Urothelium cell line (cell line): ENCODE results near the gene ATM.
A peak's percentile ranks its signal among the peaks of the same experiment; 100 is the strongest.

Experiments used
- DNase-seq: peaks from one replicate; pipeline ENCODE4 v3.0.0; 2011; ENCODE audit warnings: low spot score, mixed read lengths
- FAIRE-seq: peaks from 2 replicates; lab custom pipeline; 2011; peaks lifted over from hg19 to GRCh38; lab: Jason Lieb, UNC

ATM gene

DNA sequence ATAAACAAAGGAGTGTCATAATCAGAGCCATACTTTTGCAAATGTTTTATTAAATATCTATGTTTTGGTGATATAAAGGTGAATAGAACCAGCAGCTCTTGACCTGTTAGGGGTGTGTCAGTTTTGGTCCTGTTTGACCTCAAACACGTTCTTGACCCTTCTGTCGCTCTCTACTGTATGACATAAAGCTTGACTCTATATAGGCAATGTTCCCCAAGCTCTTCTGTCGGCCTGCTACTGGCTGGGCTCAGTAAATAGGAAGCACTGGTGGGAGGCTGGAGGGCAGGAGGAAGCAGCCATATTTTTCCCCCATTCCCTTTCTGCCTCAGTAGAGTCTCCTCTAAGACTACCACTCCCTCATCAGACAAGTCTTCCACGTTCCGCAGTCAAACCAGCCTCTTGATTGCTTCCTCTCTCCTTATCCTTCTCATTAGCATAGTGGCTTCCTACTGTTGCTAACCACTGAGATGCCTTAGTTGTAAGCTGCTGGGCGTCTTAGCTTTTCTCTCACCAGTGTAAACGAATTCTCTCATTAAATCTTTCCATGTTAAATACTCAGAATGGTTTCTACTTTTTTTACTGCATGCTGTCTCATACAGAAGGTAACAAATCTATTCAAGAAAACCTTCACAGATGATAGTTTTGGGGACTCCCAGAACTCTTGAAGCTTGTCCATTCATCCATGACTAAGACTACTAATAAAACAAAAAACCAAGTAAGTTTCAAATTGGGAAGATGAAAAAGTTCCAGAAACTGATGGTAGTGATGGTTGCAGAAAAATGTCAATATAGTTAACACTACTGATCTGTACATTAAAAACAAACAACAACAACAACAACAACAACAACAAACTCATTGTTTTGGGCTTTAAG is 3.7 kb upstream of the ATM start:
- FAIRE-seq: no peak
- no peak for DNase-seq

DNA sequence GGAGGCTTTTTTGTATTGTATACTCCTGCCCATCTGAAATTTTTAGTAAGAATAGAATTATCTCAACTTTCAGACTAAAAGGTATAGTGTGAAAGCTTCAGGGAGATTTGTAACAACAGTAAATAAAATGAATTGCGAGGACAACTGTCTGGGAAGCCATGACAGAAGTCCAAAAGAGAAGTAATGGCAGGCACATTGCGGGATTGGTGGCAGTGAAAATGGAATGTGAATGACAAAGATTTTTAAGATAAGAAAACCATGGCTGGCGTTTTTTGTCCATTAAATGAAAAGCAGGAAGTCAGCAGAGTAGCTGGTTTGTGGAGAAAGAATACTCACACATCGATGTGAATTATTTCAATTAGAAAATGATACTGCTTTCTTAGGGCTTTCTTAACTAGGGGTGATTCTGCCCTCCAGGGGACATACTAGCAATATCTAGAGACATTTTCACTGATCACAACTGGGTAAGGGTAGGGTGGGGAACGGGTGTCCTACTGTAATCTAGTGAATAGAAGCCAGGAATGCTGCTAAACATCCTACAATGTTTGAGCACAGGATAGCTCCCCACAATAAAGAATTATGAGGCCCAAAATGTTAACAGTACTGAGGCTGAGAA is 2.0 kb upstream of the ATM start:
- FAIRE-seq (no peak), DNase-seq (no peak)

DNA sequence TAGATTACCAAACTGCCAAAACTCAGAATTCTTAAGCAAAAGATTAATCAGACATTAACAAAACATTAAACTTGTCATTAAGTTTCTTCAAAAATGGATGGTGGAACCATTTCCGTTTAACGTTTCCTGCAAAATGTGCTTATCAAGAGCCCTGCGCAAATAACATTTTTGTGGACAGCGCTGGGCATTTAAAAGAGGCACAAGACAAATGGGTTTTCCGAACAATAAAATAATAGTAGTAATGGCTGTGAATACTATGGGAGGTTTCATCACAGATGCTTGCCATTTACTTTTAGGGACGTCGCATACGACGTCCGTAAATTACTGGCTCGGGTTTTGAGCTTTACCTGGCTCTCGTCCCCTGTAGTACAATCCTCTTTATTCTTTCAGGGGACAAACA is 1.5 kb upstream of the ATM start:
- FAIRE-seq (no peak), DNase-seq (no peak)

DNA sequence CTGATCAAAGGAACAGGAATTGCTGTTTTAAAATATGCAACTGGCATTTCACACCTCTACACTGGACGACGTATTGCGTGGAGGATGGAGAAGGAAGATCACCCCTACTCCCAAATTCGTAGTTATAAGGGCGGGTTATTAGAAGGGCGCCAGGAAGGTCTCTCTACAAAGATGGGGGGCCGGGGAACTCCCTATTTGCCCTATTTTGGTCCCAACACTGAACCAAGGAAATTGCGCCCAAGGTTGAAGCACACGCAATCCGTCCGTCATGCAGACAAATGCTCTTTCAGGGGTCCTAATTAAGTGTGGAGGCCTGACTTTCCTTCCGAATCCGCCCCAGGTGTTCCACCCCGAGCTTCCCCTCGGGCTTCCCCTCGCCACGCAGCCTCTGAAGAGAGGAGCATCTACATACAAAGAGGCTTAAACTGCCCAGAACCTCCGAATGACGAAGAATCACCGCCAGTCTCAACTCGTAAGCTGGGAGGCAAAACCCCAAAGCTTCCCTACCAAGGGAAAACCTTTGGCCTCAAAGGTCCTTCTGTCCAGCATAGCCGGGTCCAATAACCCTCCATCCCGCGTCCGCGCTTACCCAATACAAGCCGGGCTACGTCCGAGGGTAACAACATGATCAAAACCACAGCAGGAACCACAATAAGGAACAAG is 825 bp upstream of the ATM start:
- DNase-seq (peak; percentile 8), FAIRE-seq (no peak)

DNA sequence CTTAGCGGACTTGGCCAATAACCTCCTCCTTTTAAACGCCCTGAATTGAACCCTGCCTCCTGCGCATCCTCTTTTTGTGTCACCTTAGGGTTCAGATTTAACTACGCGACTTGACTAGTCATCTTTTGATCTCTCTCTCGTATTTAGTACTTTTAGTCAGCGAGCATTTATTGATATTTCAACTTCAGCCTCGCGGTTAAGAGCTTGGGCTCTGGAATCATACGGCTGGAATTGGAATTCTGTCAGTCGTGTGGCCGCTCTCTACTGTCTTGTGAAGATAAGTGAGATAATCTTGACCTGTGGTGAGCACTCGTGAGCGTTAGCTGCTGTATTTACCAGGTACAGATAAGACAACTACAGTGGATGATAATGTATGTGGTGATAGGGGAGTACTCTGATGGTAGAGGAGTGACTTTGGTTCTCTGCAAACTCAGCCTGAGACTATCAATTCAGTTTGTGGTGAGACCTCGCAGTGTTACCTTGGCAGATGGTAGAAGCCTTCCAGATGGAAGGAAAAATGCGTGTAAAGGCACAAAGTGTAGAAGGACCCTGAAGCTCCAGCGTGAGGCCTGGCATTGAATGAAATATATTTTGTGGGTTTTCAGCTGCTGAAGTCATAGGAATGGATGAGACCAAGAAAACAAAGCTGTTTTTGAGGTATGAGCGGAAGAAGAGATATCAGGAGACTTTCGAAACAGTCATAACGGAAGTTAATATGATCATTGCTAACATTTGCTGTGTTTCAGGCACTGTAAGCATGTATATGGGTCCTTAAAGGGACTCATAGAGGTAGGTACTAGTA is 682 bp downstream of the ATM start:
- FAIRE-seq (no peak), DNase-seq (no peak)

DNA sequence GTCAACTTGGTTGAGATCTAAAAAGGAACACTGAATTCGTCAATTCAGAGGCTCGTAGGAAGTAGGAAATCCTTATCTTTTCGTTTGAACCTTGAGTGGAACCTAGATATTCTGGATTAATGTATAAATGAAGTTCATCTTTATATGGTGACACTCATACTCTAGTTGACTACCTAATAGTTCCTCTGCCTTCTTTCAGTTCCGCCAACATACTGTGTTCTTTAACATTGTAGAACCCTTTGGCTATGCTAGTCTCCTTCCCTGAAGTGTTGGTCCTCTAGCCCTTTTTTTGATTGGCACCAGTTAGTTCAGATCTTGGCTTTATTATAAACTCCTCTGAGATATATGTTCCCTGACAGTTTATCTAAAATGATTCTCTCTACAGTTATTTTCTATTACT is 1.5 kb downstream of the ATM start:
- no peak for DNase-seq
- no peak for FAIRE-seq

DNA sequence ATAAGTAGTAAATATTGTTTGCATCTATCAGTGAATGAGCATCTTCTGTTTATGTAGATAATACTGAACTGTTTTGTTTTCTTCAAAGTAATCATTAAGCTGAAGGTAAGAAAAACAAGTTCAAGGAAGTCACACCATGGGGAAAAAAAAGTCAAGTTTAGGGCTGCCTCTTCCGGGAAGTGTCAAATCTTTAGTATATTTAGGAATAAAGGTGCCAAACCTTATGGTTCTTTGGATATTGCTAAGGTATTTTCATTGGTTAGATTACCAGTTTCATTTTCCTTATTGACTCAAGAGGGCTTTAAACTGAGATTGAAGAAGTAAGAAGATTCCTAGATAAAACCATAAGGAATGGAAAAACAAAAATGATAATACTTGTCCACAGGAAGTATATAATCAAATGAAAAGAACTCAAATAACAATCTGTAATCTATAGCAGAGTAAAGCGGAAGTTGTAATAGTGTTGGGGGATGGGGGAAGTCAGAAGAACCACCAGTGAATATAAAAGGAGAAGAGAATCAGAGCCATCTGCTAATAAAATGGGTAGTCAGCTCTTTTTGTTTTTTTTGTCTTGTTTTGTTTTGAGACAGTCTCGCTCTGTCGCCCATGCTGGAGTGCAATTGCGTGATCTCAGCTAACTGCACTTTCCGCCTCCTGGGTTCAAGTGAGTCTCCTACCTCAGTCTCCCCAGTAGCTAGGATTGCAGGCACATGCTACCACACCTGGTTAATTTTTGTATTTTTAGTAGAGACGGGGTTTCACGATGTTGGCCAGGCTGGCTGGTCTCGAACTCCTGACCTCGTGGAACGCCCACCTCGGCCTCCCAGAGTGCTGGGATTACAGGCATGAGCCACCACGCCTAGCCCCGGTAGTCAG is 2.3 kb downstream of the ATM start:
- DNase-seq (no peak), FAIRE-seq (no peak)

DNA sequence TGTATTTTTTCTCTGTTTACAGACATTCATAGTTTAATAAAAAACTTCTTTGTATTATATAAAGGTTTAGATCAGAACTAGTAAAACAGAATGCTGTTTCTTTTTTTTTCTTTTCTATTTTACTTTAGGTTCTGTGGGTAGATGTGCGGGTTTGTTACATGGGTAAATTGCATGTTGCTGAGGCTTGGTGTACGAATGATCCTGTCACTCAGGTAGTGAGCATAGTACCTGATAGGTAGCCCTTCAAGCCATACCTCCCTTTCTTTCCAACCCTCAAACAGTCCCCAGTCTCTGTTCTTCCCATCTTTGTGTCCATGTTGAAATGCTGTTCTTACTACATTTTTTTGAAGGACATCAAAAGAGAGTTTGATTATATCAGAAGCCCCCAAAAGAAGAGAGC is 3.2 kb downstream of the ATM start:
- DNase-seq (no peak), FAIRE-seq (no peak)

DNA sequence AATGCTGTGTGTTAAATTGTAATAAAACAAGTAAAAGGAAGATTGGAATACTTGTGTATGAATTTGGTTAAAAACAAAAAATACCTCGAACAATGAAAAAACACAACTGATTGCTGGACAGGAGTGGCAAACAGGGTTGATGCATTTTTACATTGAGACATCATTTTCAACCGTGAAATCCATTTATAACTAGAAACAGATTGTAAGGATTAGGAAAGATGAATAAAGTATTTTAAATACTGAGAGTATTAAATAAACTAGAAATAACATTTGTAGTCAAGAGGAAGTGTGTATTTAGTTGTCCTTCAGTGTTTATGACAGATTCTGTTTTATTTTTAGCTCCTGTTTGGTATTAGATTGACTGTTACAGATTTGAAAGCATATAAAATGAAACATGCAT is 5.4 kb downstream of the ATM start:
- FAIRE-seq (no peak), DNase-seq (no peak)

DNA sequence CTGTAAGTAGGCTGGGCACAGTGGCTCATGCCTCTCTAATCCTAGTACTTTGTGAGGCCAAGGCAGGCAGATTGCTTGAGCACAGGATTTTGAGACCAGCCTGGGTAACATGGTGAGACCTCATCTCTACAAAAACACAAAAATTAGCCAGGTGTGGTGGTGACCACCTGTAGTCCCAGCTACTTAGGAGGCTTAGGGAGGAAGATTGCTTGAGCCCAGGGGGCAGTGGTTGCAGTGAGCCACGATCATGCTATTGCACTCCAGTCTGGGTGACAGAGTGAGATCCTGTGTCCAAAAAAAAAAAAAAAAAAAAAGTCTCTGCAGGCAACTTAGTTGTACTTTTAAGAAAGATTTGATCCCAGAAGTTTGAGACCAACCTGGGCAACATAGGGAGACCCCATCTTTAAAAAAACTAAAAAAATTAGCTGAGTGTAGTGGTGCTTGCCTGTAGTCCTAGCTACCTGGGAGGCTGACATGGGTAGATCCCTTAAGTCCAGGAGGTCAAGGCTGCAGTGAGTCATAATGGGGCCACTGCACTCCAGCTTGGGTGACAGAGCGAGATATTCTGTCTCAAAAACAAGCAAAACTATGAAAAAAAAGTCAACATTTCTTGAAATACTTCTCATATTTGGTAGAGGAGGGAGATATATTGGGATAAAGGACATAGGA is 10.5 kb downstream of the ATM start:
- DNase-seq: no peak
- no peak for FAIRE-seq

DNA sequence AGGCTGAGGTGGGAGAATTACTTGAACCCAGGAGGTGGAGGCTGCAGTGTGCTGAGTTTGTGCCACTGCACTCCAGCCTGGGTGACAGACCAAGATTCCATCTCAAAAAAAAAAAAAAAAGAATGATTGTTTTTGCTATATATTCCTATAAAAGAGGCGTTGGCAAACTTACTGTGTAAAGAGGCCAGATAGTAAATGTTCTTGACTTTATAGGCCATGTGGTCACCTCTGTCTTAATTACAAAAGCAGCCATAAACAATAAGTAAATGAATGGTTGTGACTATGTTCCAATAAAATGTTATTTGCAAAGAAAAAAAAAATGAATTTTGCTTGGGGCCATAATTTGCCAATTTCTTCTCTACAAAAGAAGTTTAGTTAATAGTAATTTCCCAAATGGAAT is 12.3 kb downstream of the ATM start:
- FAIRE-seq: no peak
- DNase-seq: no peak

DNA sequence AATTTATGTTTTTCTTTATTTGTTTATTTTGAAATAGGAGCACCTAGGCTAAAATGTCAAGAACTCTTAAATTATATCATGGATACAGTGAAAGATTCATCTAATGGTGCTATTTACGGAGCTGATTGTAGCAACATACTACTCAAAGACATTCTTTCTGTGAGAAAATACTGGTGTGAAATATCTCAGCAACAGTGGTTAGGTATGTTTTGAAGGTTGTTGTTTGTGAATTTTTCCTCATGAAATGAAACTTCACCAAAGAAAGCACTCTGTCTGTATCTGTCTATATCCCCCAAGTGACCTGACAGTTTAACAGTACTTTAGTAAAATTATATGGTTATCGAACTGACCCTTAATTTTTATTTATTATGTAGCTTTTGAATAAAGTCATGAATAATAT is 12.8 kb downstream of the ATM start:
- no peak for DNase-seq
- FAIRE-seq: no peak

DNA sequence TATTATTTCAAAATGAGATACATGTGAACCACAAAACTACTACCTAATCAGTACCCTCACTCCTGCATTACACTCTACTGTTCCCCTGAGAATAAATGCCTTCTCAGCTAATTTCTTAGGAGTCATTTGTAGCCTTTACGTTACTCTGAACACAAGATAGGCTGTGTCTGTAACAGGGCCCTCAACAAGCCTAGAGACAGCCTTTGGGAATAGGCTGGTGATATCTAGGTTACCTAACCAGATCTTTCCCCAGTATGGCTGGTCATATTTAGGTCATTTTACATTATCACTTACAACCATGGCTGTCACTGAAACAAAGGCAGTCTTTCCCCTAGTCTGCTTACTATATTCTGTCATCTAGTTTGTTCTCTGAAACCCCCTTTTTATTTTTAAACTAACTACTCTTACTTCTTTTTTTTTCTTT is 14.2 kb downstream of the ATM start:
- DNase-seq (no peak), FAIRE-seq (no peak)

DNA sequence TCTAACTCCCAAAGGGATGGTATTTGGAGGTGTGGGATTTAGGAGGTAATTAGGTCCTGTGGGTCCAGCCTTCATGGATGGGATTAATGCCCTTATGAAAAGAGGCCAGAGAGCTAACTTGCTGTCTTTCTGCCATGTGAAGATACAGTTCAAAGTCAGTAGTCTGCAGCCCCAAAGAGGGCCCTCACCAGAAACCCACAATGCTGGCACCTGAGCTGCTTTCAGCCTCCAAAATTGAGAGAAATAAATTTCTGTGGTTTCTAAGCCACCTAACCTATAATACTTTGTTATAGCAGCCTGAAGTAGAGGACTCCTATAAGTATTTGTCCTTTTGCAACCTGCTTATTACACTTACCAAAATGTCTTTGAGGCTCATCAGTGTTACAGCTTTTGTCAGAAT is 16.2 kb downstream of the ATM start:
- DNase-seq: no peak
- no peak for FAIRE-seq

DNA sequence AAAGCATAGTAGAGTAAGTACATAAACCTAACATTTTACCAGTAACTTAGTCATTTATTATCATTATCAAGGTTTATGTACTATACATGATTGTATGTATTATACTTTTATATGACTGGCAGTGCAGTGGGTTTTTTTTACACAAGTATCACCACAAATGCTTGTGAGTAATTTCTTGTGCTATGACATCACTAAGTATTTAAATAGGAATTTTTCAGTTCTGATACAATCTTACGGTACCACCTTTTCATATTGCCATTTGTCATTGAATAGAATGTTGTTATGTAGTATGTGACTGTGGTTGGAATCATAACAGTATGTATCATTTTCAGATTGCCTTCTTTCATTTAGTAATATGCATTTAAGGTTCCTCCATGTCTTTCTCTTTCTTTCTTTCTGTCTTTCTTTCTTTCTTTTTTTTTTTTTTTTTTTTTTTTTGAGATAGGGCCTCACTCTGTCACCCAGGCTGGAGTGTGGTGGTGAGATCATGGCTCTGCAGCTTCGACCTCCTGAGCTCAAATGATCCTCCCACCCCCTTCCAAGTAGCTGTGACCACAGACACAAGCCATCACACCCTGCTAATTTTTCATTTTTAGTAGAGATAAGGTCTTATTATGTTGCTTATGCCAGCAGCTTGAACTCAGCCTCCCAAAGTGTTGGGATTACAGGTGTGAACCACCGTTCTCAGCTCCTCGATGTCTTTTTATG is 18.6 kb downstream of the ATM start:
- DNase-seq: no peak
- no peak for FAIRE-seq

DNA sequence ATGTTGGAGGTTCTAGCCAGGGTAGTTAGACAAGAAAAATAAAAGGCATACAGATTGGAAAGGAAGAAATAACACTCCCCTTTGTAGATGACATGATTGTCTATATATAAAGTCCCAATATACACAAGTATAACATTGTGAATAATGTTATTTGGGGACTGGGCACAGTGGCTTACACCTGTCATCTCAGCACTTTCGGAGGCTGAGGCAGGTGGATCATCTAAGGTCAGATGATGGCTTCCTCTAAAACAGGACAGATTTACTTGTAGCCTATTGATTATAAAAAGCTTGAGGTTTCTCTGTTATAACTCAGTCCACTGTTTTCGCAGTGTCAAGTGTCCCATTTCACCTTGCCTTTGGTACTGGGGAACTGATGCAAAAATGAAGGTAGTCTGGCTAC is 19.6 kb downstream of the ATM start:
- FAIRE-seq (no peak), DNase-seq (no peak)

DNA sequence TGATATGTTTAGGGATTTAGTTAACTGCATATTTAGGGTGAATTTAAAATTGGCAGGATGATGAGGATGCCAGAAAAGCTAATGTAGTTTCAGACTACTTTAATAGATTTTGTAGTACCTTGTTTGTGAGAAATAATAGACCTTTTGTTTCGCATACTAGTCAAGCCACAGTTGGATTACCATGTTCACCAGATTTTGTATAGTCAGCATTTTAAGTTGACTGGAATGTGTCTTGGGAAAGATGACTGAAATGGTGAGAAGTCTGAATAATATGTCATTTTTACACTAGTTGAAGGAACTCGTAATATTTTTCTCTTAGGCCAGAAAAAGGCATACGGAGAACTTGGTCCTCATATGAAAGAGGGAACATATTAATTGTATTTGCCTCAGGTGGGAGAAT is 23.4 kb downstream of the ATM start:
- no peak for FAIRE-seq
- no peak for DNase-seq

DNA sequence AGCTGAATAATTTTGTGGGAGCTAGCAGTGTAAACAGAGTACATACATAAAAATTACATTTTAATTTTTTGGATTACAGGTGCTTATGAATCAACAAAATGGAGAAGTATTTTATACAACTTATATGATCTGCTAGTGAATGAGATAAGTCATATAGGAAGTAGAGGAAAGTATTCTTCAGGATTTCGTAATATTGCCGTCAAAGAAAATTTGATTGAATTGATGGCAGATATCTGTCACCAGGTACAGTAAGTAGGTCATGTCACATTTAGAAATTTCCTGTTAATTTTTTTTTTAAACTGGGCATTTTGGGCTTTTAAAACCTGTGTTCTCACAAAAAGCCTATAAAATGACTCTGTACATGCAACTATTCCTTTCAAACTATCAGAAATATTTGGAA is 24.0 kb downstream of the ATM start:
- no peak for FAIRE-seq

DNA sequence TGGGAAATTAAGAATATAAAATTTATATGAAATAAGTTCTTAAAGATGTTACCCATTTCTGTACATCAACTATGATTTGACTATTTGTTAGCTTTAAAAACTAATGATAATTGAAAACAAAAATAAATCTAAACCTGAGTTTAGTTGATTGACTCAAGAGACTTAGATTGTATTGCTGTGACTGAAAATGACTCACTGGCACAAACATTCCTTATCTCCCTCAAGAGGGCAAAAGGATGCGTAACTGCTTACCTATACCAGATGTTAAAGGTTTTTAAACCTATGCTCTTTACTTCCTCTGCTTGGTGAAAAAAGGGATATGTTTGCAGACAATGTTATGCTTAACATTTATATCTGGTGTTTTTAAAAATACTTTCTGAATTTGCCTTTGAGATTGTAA is 30.3 kb downstream of the ATM start:
- FAIRE-seq: no peak
- DNase-seq: no peak

More for the DNA sequence above, 24.0 kb downstream of the ATM start:
- DNase-seq: no peak
